HG02610 (cell line): ENCODE data around the gene STRBP.
"Not testable (repeated sequence)": the region's sequence is repeated elsewhere in the genome, so short reads cannot be mapped to it uniquely, and the experiment has no call there.

Experiments
- ATAC-seq: cut with Tn5 transposase; IDR thresholded peaks from one replicate; pipeline ENCODE4 v1.9.1; 2021; ENCODE audit warnings: mild to moderate bottlenecking, moderate library complexity; ENCODE audit not compliant: unreplicated experiment

The STRBP gene

DNA sequence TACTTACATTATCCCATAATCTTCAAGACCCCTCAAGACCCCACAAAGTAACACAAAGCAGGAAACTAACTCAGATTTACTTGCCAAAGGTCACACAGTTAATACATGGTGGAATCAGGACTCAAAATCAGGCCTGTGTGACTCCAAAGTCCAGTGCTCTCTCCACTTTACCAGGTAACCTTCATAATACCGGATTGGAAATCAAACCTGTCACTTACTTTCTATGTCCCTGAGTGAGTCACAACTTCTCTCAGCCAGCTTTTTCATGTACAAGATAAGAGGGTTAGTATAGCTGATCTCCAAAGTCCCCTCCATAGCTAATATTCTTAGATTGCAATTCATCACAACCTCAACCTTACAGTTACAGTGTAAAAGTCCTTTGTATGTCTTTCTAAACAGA, 17.1 kb downstream of the STRBP start:
- no peak for ATAC-seq

DNA sequence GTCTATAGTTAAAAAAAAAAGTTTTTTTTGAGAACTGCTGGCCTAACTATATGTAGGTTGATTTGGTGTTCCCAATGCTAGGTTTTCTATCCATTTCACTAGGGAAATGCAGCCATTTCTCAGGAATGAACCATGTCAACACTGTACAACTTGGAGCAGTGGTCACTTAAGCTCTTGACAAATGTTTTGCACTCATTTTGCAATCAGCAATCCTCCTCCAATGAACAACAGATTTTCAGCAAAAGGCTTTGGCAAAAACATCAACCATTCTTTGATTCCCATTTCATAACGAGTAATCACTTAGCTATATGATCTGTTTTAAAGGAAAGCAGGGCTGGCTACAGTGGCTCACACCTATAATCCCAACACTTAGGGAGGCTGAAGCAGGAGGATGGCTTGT, 17.9 kb downstream of the STRBP start:
- ATAC-seq = no peak

DNA sequence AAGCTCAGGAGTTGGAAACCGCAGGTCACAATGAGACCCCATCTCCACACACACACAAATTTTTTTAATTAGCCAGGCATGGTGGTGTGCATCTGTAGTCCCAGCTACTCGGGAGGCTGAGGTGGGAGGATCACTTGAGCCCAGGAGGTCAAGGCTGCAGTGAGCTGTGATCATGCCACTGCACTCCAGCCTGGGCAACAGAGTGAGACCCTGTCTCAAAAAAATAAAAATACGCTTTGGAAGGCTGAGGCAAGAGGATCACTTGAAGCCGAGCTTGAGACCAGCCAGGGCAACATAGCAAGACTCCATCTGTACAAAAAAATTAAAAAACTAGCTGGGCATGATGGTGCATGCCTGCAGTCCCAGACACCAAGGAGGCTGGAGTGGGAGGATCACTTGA, 19.2 kb downstream of the STRBP start:
- ATAC-seq = not testable (repeated sequence)

DNA sequence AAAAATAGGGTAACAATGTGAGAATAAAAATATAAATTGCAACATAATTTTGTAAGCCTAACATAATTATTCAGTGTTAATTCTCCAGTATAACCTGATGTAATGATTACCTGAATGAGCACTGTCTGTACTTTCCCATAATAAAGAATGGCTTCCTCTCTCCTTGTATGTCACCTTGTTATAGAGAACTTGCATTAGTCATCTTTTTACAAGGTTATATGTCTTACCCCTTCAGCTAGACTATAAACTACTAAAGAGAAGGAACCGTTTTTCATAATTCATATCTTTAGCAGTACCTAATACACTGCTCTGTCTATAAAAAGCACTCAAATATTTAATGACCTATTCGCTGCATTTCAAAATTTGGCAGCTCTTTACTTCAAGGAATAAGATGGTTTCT, 19.8 kb downstream of the STRBP start:
- ATAC-seq = no peak

DNA sequence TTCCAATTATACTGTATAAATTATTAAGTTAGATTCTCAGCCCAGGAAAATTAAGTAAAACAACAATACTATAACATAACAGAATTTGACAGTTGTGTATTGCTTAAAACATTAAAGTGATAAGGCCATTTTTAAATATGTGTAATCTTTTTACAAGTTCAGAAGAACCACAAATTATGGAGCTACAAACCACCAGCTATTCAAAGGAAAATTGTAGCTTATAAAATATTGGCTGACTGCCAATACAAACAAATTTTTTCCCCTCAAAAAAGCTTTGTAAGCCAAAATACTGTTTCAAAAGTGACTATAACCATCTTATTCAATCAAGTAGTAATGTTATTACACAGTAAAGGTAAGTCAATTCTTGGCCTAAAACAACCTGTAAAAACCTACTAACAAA, 21.9 kb downstream of the STRBP start:
- no peak for ATAC-seq

DNA sequence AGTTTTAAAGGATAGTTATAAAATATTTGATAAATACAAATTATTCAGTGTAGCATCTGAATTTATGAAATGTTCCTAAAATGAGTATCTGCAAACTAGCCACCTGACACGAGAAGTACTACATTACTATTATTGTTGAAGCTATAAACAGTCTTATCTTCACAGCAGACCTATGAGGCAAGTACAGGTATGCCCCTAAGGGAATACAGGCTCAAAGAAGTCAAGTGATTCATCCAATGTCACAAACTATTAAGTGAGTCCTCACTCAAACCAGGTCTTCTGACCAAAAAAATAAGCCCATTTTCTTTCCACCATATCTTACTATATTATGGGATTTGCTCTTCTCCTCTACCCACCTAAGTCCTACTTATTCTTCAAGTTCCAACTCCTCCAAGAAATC, 28.7 kb downstream of the STRBP start:
- no peak for ATAC-seq

DNA sequence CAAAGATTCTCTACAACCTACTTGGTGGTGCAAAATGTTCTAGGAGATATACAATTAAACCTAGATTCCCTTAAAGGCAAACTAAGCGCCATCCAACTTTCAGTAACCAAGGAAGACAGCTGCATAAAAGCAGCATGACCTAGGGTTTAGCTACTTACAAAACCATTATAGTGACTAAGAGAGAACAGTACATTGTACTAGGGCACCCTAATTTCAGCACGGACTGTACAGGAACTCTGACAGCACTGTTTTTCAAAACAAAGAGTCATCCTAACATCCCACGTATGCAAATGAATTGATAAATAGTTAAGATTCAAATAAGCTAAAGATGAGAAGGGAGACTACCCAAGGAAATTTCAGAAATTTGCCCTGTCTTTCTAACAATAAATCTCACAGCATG, 30.0 kb downstream of the STRBP start:
- ATAC-seq = peak; percentile 53

DNA sequence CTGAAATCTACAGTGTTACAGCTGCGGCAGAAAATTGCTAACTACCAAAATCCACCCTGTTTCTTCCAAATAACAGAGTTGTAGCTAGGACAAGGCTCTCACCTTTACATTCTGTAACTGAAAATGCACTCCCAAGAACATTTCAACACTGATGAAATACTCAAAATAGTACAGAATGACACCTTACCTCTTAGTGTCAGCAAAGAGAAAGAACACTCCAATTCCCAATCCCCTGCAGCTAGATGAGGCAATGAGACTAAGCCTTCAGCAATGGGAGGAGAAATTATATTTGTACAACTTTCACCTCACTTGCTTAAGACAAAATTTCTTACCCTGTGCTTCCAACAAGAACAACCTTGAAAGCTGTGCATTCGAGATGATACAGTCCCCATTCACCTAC, 31.2 kb downstream of the STRBP start:
- ATAC-seq = no peak

DNA sequence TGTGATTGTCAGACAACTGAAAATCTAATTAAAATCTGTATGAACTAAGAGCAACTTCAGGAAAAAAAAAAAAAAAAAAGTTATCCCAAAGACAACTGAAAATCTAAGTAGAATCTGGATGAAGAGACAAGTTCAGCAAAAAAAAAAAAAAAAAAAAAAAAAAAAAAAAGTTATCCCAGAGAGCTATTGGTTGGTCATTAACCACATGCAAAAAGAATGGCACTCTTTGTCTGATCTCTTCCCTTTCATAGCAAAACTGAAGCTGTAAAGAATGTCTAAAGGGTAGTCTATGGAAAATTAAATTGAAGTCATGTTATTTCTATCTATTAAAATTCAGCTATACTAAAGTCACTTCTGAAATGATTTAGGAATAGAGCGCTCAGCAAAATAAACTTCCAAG, 32.9 kb downstream of the STRBP start:
- no peak for ATAC-seq

DNA sequence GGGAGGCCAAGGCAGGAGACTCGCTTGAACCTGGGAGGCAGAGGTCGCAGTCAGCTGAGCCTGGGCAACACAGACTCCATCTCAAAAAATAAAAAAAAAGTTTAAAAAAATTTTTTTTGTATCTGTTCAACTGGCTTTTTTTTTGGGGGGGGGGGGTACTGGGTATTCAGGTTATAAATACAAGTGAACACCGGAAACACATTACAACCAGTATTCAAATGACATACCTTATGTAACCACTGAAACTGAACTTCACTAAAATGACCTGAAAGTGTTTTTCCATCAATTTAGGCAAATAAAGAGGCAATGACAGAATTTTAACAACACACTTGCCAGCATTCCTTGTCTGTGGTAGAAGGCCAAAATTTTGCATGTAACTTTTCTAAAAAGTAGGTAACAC, 33.5 kb downstream of the STRBP start:
- ATAC-seq = peak; percentile 57

DNA sequence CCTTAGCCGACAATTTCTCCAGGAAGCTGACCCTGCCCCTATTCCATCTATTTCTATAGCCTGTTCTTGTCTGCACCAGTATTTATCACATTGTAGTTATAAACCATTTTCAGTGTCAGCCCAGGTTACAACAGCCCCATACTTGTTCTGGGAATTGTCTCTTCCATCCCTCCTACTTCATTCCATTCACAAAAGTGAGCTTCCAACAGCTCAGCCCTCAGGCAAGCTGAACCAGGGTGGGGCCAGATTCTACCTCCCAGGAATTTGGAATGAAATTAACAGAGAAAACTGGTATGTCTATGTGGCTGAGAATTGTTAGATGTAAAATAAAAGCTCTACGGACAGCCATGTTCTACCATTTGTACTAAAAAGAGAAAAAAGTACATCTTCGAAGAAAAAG, 36.1 kb downstream of the STRBP start:
- ATAC-seq = no peak

DNA sequence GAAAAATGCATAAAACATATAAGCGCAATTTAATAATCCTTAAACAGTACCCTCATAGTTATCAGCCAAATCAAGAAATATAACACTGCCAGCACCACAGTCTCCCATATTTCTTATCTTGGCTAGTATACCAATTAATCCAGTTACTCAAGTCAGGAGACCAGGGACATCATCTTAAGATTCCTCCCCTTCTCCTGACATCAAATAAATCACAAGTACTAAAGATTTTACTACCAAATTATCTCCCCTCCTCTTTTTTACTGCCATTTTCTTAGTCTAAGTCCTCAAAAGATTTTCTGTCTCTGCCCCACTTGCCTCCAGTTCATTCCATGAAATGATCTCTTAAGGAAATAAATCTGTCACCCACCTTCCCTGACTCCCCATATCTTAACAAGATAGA, 37.0 kb downstream of the STRBP start:
- ATAC-seq = no peak

DNA sequence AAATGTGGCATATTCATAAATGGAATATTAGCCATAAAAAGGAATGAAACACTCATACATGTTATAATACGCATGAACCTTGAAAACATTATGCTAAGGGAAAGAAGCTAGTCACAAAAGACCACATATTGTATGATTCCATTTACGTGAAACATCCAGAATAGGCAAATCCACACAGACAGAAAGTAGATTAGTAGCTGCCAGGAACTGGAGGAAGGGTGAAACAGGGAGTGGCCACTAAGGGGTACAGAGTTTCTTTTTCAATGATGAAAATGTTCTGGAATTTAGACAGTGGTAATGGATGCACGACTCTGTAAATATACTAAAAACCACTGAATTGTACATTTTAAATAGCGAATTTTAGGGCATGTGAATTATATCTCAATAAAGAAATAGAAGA, 39.4 kb downstream of the STRBP start:
- ATAC-seq = no peak

DNA sequence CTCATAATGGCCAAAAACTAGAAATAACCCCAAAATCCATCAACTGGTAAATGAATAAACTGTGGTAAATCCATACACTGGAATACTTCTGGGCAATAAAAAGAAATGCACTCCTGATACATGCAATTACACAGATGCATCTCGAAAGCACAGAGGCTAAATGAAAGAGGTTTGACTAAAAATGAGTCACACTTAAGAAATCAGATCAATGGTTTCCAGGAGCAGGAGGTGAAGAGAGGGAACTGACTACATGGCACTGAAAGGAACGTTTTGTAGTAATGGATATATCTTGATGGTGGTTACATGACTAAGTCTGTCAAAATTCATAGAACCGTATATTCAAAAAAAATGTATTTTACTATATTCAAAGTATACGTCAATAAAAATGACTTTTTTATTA, 42.4 kb downstream of the STRBP start:
- no peak for ATAC-seq

DNA sequence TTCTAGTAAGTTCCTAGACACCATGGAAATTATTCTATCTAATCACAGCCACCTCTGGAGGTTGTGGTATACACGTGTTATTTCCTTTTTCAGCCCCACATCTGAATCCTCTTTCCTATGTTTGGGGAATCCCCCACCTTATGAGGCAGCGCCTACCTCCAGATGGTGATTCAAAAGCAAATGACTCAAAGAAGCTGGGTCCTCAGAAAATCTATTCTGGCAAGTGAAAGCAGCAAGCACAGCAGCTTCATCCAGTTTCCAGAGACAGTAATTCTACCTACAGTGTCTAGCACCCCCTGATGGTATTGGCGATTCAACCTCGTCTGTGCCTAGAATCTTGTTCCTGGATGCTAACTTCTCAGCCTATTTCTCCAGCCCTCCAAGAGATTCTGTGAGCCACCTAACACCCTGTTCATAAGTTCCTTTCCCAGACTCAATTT, 43.0 kb downstream of the STRBP start:
- ATAC-seq = peak; percentile 98

DNA sequence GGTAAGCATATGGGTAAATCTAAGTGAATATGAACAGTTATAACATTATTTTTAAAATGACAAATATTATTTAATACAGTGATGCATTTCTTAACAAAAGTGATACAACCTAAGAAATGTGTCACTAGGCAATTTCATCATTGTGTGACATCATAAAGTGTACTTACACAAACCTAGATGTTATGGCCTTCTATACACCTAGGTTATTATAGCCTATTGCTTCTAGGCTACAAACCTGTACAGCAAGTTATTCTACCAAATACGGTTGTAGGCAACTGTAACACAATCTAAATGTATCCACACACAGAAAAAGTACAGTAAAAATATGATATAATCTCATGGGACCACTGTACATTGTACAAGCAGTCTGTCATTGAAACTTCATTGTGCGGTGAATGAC, 48.3 kb downstream of the STRBP start:
- ATAC-seq = no peak

DNA sequence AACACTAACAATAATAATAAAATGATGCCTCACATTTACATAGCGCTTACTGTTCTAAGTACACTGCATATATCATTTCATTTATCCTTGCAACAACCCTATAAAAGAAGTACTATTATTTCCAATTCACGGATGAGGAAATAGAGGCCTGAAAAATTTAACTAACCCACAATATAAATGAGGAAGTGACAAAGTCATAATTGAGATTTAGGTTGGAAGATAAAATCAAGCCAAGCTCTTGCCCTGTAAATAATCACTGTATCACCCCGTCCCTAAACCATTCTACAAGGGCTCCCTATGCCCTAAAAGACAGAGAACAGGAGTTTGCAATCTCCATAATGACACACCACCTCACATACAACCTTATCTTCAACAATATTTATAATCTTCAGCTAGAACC, 49.6 kb downstream of the STRBP start:
- ATAC-seq = no peak

DNA sequence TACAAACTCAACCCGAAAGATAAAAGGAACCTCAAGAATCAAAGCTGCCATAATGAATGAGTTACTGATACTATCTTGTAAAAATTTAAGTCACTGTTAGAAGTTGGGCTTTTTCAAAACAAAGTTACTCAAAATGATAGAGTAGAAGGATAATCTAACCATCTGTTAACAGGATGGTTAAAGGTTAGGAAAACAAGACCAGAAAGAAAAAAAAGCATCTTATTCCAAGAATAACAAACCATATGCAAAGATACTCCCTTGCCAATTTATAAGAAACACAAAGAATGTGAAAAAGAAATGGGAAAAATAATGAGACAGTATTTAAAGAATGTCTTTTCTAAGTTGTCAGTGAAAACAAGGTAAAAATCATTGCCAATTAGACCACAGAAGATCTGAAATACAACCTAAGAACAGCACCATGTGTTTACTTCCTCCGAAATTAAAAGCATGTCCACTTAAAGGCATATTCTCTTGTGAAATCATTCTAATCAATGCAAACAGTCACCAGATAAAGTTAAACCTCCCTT, 51.2 kb downstream of the STRBP start:
- ATAC-seq = no peak

DNA sequence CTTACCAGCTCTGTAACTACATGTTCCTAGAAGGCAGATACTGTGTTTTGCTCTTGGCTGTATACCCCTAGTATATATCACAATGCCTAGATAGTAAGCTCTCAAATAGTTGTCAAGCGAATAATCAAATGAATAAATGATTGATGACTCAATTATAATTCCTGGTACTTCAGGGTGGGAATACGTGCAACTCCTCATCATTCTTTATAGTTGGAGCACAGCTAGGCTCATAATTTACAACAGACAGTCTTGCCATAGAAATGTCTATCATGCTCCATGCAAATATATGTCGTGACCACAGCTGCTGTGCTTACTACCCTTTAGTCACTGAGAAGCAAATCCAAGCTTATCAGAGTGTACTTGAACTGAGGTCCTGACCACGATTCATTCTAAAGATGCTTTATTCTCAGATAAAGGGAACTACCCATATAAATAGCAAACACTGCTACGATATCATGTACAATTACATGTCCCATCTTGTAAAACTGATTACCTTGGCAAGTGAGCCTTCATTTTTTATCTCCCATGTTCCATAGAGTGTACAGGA, 52.1 kb downstream of the STRBP start:
- ATAC-seq = no peak

DNA sequence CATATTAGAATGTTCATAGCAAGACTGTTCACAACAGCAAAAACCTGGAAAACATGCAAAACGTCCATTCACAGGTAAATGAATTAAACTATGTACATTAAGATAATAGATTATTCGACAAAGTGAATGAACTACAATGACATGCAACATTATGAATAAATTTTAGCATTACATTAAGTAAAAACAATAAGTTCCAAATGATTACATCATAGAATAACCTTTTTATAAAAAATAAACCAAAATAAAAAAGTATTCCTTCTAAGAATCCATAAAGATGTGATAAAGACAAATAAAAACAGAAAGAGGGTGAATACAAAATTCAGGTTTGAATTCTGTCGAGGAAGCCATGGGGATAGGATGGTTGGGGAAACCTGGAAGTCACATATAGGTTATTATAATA, 57.3 kb downstream of the STRBP start:
- ATAC-seq = no peak

DNA sequence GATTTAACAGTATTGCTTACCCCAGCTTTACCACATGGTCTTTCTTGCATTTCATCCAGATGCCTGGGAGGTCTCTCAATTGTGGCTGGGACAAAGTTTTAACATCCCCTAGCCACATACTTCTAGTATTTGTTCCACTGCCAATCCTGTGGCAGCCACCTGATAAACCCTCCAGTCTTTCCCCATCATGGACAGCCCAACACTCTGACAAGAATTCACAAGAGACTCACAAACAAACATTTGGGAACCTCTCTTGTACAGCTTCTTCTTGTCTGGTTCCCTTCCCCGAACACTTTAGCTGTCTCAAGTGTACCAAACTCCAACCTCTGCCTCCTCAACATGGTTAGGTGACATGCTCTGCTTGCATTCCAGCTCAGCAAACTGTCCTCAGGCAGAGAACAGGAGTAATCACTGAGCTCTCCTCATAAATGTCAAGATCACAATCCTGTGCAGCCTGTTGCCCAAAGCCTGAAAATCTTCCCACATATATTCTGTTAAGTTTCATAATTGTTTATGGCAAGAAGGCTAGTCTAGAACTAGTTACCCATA, 59.7 kb downstream of the STRBP start:
- no peak for ATAC-seq

DNA sequence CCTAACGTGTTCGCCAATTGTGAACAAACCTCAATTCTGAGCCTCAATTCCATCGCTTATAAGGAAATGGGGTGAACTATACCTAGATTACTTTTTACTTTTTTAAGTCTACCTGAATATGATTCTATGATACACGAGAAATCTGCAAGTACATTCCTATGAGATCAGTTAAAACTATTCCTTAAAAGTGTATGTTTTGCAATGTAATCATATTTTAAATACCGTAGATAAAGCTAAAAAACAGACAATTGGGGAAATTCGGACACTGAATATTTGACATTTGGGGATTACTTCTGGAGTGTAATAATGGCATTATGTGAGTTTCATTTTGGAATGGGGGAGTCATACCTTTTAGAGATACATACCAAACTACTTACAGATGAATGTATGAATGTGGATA, 62.3 kb downstream of the STRBP start:
- ATAC-seq = no peak

DNA sequence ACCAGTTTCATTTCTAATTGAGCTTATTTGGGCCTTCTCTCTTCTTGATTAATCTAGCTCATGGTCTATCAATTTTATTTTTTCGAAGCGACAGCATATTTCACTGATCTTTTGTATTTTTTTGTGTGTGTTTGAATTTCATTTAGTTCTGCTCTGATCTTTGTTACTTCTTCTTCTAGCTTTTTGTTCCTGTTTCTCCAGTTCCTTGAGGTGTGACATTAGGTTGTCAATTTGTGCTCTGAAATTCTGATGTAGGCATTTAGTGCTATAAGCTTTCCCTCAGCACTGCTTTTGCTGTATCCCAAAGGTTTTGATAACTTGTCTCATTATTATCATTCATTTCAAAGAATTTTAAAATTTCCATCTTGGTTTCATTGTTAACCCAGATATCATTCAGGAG, 67.3 kb downstream of the STRBP start:
- no peak for ATAC-seq
